K562 (cell line): ENCODE measurements around the gene OR52B6. TPM values are rescaled to one million over a fixed set of nuclear protein-coding genes. Genes with fewer than 3 reads are reported as not detected.
A peak's percentile ranks its signal among the peaks of the same experiment; 100 is the strongest.

Experiments
- ATF7 ChIP-seq: fragments of 450-650 bp; IDR thresholded peaks from 2 replicates; pipeline ENCODE4 v1.7.1; 2014; ENCODE audit warnings: mild to moderate bottlenecking, moderate library complexity
- BHLHE40 ChIP-seq: IDR thresholded peaks from 2 replicates; pipeline ENCODE4 v1.6.1; 2011; ENCODE audit warnings: low read length, improper control_type of control experiment
- CC2D1A ChIP-seq: fragments of 450-650 bp; IDR thresholded peaks from 2 replicates; pipeline ENCODE4 v1.6.1; 2017; ENCODE audit warnings: mild to moderate bottlenecking
- CXXC5 ChIP-seq: fragments of 250-450 bp; sonication (Bioruptor Pico); IDR thresholded peaks from 2 replicates; pipeline ENCODE4 v1.8.0; 2022; ENCODE audit warnings: inconsistent platforms, mild to moderate bottlenecking, moderate library complexity
- EP400 ChIP-seq: fragments of 450-650 bp; IDR thresholded peaks from 2 replicates; pipeline ENCODE4 v1.6.1; 2017; ENCODE audit warnings: antibody characterized with exemption, mild to moderate bottlenecking, moderate library complexity
- JUN ChIP-seq, 2 experiments: sonication (generic) in 1 of 2; formaldehyde crosslinking in 1 of 2; IDR thresholded peaks; 2 replicates each; pipeline versions ENCODE4 v1.6.1 to v1.8.0; 2012 to 2022; ENCODE audit warnings: borderline replicate concordance in 2 of 2, mild to moderate bottlenecking in 2 of 2, improper control_type of control experiment in 1 of 2, low read depth in 1 of 2, low read length in 1 of 2, missing genetic modification reagents in 1 of 2
- MECOM ChIP-seq: fragments of 250-450 bp; sonication (Bioruptor Pico); IDR thresholded peaks from 2 replicates; pipeline ENCODE4 v1.8.0; 2022; ENCODE audit warnings: inconsistent platforms
- MGA ChIP-seq: fragments of 450-650 bp; IDR thresholded peaks from 2 replicates; pipeline ENCODE4 v1.6.1; 2016; ENCODE audit warnings: mild to moderate bottlenecking, moderate library complexity
- NFE2 ChIP-seq: IDR thresholded peaks from 2 replicates; pipeline ENCODE4 v1.6.1; 2014; ENCODE audit warnings: antibody characterized with exemption, low read depth
- RAD51 ChIP-seq: fragments of 450-650 bp; IDR thresholded peaks from 2 replicates; pipeline ENCODE4 v1.7.1; 2016; ENCODE audit warnings: low read depth, mild to moderate bottlenecking, borderline replicate concordance
- TRIM24 ChIP-seq, 2 experiments: fragments of 450-650 bp; IDR thresholded peaks; 2 replicates each; pipeline ENCODE4 v1.6.1; 2016
- ZBTB34 ChIP-seq: fragments of 250-450 bp; sonication (Bioruptor Pico); IDR thresholded peaks from 2 replicates; pipeline ENCODE4 v1.8.0; 2021; ENCODE audit warnings: mild to moderate bottlenecking, moderate library complexity
- ZNF175 ChIP-seq: fragments of 200-800 bp; sonication (Bioruptor generic); IDR thresholded peaks from 2 replicates; pipeline ENCODE4 v1.6.1; 2016; ENCODE audit warnings: low read depth, mild to moderate bottlenecking, missing genetic modification characterization, missing compliant biosample characterization
- ZNF696 ChIP-seq: fragments of 250-450 bp; sonication (Bioruptor Pico); conservative IDR thresholded peaks from 2 replicates; pipeline ENCODE4 v1.4.0; 2020; ENCODE audit warnings: mild to moderate bottlenecking, moderate library complexity
- ZZZ3 ChIP-seq: fragments of 450-650 bp; IDR thresholded peaks from 2 replicates; pipeline ENCODE4 v1.6.1; 2016; ENCODE audit warnings: antibody characterized with exemption, mild to moderate bottlenecking, moderate library complexity
- polyA plus RNA-seq, 8 experiments: library from polyadenylated mRNA; depleted of rRNA in 4 of 8; stranded (reverse) in 5 of 8; unstranded in 3 of 8; fragments of >200 nt; fragmentation: Nextera tagmentation in 2 of 8; fragmentation: Illumina TruSeq in 1 of 8; extraction: Ambion mirVana in 2 of 8; extraction: Trizol in 1 of 8; gene quantifications; 2 replicates each; pipeline versions ENCODE4 v1.2.1 to v1.2.3, GENCODE V29; 2011 to 2014; ENCODE audit warnings: inconsistent platforms in 1 of 8, missing spikeins in 1 of 8
- total RNA-seq, 7 experiments: library from RNA; depleted of rRNA in 6 of 7; stranded (reverse); fragments of >200 nt in 6 of 7; fragmentation: Illumina TruSeq in 2 of 7; extraction: Trizol in 2 of 7; gene quantifications; 2 replicates each; pipeline versions ENCODE4 v1.2.1 to v1.2.3, GENCODE V29; 2011 to 2021; ENCODE audit warnings: low replicate concordance in 1 of 7

OR52B6 gene
- total and polyA plus RNA-seq, 9 of the 15 experiments (the other 6 are each of a cell fraction or from before 2014, with no cell fraction given), result not detected

GRCh38 chr11:5564259-5565019 lies 16.2 kb upstream of the OR52B6 start (continued):
- TF ChIP-seq JUN (IDR thresholded peaks at IDR 0.05; ENCODE audit: borderline replicate concordance, low read depth, low read length), result peak; percentile 24; the same call in 1 of the 2 replicates
- TF ChIP-seq JUN (CRISPR knock-in tag; IDR thresholded peaks at IDR 0.05; ENCODE audit: borderline replicate concordance), result no peak
- no peak for TF ChIP-seq ZNF696
- peak; percentile 53; the same call in 1 of the 2 replicates for TF ChIP-seq RAD51
- 0 out of 4 replicates have a peak, but pooled peaks of 1 of the 2 experiments have one; percentile 7 for TF ChIP-seq TRIM24 (IDR thresholded peaks at IDR 0.05)
- TF ChIP-seq MECOM (CRISPR knock-in tag), result no peak
- TF ChIP-seq MGA, result peak; percentile 93
- peak; percentile 32; the same call in 1 of the 2 replicates for TF ChIP-seq ZBTB34 (CRISPR knock-in tag)
- peak; percentile 41; the same call in 1 of the 2 replicates for TF ChIP-seq ZNF175 (CRISPR knock-in tag)
- TF ChIP-seq NFE2, result peak; percentile 37; the same call in 1 of the 2 replicates
- no peak for TF ChIP-seq CC2D1A
- TF ChIP-seq BHLHE40, result peak; percentile 28; the same call in 1 of the 2 replicates
- TF ChIP-seq CXXC5 (CRISPR knock-in tag), result peak; percentile 50
- peak; percentile 49; the same call in 1 of the 2 replicates for TF ChIP-seq ATF7
- TF ChIP-seq EP400, result 0 out of 2 replicates have a peak, but pooled peaks have one; percentile 29
- no peak for TF ChIP-seq ZZZ3
